CD4-positive, alpha-beta T cell treated with Interleukin-12 subunit alpha and Interleukin-12 subunit beta, for 1 hour (primary cell): Measurements from ENCODE around the gene OR52E4.

Source experiments
- DNase-seq: peaks from one replicate; pipeline ENCODE4 v3.0.0-alpha.2; 2020

OR52E4 gene

DNA sequence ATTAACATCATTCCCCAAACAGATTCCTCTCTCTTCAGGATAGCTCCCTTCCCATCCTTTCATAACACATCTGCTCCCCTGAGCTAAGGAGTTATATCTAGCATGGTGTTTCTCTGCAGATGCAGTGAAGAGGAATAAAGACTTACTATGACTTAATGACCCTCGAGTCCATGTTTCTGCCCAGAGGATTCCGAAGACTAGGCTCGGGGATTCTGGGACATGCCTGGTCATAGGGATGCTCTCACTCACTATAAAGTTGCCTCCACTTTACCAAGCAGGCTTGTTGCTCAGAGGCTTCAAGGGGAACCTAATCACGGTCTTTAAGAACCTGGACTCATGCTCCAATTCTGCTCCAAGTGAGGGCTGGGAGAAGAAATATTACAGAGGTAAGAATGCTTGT, at the start of gene OR52E4:
Gene OR52E4 (plus strand): TSS at position 301 of the 400 bp plus-strand sequence. CDS start 3,664 bp downstream, outside the sequence.
- DNase-seq = no peak

- DNase-seq = no peak
These were observed 49.1 kb upstream of the OR52E4 start for GRCh38 chr11:5831196-5831829.

GRCh38 chr11:5833446-5833845, 47.0 kb upstream of the OR52E4 start:
- DNase-seq = no peak

- no peak for DNase-seq
These were observed 42.7 kb upstream of the OR52E4 start for GRCh38 chr11:5837695-5838094.

DNA sequence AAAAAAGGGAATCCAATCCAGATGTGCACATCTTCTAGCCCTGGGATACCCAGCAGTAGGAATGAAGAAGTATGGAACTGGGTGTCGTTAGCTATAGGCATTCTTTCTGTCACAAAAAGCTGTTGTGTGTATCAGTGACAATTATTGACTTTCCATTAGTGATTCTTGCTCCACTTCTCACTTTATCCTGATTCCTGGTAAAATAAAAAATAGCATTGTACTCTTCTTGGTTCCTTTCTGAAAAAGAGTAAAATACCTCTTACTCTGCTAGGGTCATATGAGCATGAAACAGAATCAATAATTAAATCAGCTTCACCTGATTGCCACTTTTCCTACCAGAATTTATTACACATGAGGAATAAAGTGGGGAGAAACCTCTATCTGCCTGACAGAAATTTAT, 38.6 kb upstream of the OR52E4 start, which contains the start of gene OR52E6:
Gene OR52E6 (minus strand): TSS at position 101 of the 400 bp plus-strand sequence. CDS start 0 bp downstream, at position 101.
- DNase-seq = no peak

DNA sequence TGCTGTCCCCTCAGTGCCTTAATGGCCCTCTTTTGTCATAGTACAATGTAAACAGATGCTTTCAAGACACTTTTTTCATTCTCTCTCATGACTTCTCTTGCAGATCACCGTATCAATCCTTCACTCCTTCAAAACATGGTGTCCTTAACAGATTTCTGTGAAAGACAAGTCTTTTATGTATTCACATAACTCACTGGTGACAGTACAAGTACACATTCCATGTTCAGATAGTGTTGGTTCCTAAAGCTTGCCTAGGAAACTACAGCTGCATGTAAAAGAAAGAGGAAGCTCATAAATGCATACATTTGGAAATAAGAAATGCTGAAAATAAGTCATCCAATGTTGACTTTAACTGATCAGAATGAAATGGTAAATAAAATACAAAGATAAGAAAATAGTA, 33.7 kb upstream of the OR52E4 start:
- no peak for DNase-seq

- DNase-seq = no peak
These were observed 32.7 kb upstream of the OR52E4 start for GRCh38 chr11:5847711-5848110.

DNA sequence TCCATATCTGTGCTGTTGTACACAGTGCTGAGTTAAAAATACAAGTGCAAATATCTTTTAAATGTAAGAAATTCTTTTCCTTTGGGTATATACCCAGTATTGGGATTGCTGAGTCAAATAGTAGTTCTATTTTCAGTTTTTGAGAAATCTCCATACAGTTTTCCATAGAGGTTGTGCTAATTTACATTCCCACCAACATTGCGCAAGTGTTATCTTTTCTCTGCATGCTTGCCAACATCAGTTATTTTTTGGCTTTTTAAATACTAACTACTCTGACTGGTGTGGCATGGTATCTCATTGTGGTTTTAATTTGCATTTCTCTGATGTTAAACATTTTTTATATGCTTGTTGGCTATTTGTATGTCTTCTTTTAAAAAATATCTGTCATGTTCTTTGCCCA, 29.4 kb upstream of the OR52E4 start:
- DNase-seq = no peak

GRCh38 chr11:5857590-5857989, 22.8 kb upstream of the OR52E4 start, which contains the start of gene OR52E8:
TSS of gene OR52E8 (minus strand) at chr11:5857690. CDS start at chr11:5857690, 0 bp downstream.
- DNase-seq = no peak

DNA sequence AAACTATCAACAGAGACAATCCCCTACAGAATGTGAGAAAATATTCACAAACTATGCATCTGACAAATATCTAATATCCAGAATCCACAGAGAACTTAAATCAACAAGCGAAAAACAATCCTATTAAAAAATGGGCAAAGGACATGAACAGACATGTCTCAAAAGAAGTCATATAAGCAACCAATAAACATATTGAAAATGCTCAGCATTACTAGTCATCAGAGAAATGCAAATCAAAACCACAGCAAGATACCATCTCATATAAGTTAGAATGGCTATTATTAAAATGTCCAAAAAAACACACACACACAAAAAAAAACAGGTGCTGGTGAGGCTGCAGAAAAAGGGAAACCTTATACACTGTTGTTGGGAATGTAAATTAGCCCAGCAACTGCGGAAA, 14.6 kb upstream of the OR52E4 start:
- no peak for DNase-seq

DNA sequence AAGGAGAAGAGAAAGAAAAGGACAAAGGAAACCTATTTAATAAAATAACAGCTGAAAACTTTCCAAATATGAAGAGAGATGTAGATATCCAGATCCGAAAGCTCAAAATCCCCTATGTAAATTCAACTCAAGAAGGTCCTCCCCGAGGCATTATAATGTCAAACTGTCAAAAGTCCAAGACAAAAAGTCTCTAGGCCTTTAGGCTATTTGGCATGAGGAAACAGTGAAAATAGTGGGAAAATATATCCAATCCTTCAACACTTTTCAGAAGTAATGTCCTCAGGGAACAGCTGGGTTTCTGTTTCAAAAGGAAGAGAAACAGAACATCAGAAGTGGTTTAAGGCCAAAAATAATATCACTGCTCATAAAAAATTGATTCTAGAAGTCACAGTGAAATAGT, 1.9 kb upstream of the OR52E4 start:
- DNase-seq = no peak

GRCh38 chr11:5881756-5882155, 1.3 kb downstream of the OR52E4 start:
- no peak for DNase-seq

DNA sequence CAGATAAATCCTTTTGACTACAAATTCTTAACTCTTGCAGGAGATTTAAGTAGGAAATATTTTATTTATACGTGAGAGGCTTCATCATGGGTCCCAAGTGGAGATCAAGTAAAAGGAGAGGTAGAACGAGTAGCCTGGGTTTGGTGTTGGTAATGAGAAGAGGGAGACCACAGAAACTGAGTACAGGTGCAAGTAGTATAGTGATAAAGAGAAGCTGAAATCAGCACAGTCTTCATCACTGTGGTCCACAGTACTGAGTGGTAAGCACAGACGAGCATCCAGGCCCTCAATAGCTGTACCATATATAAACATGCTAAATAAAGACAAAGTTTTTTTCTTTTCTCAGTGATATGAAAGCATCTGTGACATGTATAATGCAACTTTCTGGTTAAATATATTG, 6.7 kb downstream of the OR52E4 start:
- DNase-seq = no peak

DNA sequence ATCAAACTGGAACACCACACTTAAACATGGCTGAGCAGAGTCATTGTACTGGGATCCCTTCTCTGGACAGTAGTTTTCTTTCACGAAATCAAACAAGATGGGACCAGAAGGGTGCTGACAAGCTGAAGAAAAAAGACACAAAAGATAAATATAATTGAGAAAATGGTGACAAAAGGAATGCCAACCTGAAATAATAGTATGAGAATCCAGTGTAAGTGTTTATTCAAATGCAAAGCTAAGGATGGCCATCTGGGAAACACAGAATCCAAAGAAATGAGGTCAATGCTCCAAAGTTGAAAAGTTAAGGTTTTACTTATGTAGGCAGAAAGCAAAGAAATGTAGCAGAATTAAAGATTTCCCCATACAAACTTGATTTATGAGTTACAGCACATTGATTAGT, 7.2 kb downstream of the OR52E4 start:
- no peak for DNase-seq

- no peak for DNase-seq
These were observed 10.9 kb downstream of the OR52E4 start for GRCh38 chr11:5891216-5891800.

DNA sequence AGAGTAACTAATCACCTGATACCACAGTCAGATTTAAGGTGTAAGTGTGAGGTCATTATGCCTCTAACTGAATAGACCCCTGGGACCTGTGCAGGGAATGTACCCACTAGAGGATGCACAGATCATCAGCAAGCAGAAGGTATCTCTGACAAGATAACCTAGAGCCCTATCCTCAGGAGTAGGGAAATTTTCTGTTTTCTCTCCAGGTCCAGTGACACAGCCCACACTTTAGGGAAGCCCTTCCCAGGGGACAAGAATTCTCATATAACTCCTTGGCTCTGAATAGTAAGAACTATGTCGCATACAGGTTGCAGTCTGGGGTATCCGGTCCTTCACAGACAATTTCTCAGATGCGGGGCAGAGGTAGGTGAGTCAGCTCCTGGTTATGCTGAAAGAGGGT, 12.5 kb downstream of the OR52E4 start, which contains the start of gene OR52E5:
Gene OR52E5 (plus strand): TSS at position 301 of the 400 bp plus-strand sequence. CDS start 7,569 bp downstream, outside the sequence.
- DNase-seq = no peak

- DNase-seq = no peak
These were observed 19.1 kb downstream of the OR52E4 start for GRCh38 chr11:5899534-5899933.

GRCh38 chr11:5910540-5910939, 30.1 kb downstream of the OR52E4 start:
- DNase-seq = no peak

DNA sequence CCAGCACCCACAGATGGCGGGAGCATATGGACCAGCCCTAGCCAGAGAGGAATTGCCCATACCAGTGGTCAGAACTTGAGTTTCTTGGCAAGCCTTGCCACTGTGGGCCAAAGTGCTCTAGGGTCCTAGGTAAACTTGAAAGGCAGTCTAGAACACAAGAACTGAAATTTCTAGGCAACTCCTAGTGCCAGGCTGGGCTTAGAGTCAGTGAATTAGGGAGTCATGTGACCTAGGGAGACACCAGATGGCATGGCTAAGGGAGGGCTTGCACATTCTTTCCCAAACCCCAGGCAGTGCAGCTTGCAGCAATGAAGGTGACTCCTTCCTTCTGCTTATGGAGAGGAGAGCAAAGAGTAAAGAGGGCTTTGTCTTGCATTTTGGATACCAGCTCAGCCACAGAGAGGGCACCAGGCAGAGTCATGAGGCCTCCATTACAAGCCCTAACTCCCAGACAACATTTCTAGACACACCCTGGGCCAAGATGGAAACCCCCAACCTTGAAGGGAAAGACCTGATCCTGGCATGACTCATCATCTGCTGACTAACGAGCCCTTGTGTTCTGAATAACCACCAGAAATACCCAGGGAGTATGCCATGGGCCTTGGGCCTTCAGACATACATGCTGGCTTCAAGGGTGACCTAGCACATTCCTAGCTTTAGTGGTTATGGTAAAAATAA, 42.5 kb downstream of the OR52E4 start:
- no peak for DNase-seq

DNA sequence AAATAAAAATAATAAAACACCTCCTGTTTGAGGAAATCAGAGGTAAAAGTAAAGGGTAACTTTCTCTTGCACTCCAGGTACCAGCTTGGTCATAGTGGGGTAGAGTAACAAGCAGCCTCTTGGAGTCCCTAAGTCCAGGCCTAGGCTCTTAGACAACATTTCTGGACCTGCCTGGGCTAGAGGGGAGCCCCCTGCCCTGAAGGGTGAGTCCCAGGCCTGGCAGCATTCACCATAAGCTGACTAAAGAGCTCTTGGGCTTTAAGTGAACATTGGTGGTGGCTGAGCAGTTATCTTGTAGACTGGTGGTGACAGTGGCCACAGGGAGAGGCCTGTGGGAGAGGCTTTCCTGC, 43.0 kb downstream of the OR52E4 start:
- no peak for DNase-seq

GRCh38 chr11:5923794-5924193, 43.4 kb downstream of the OR52E4 start:
- no peak for DNase-seq

GRCh38 chr11:5928271-5928670, 47.8 kb downstream of the OR52E4 start:
- DNase-seq = no peak

DNA sequence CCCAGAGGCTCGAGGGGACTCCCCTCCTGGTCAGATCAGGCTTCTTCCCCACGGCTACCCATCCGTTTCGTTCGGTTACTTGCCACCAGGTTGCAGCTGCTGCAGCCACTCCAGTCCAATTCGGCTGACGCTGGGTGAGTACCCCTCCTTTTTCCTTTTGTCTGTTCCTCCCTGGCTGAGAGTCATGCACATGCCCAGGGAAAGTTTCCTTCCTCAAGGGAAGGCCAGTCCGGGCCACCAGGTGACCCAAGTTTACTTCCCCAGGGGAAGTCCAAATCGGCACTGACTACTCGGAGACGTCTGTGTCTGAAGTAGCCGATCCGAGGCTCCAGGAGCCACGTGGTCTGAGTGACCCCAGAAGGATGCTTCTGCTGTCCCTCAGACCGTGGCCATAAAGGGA, 48.4 kb downstream of the OR52E4 start:
- no peak for DNase-seq
